GM19025 (cell line): ENCODE data around the gene EVA1C.
"Not testable (repeated sequence)": the region's sequence is repeated elsewhere in the genome, so short reads cannot be mapped to it uniquely, and the experiment has no call there.

Experiments
- ATAC-seq: cut with Tn5 transposase; IDR thresholded peaks from one replicate; pipeline ENCODE4 v1.9.1; 2021; ENCODE audit warnings: mild to moderate bottlenecking, low read depth, moderate library complexity; ENCODE audit not compliant: unreplicated experiment

EVA1C gene

GRCh38 chr21:32389337-32390015 is 23.0 kb upstream of the EVA1C start:
- no peak for ATAC-seq

- ATAC-seq = not testable (repeated sequence)
Measured at GRCh38 chr21:32390537-32391224, 21.8 kb upstream of the EVA1C start.

GRCh38 chr21:32391755-32392154 is 20.8 kb upstream of the EVA1C start:
- ATAC-seq = no peak

GRCh38 chr21:32392299-32392879 is 20.1 kb upstream of the EVA1C start:
- ATAC-seq = peak; percentile 44

GRCh38 chr21:32392880-32393676 is 19.4 kb upstream of the EVA1C start, which contains the start of gene URB1:
Gene URB1 (minus strand): TSS chr21:32393012. CDS start chr21:32392910, 102 bp downstream.
- ATAC-seq = peak; percentile 98

GRCh38 chr21:32393677-32394001 is 18.9 kb upstream of the EVA1C start:
- ATAC-seq = no peak

- ATAC-seq = no peak
Measured at GRCh38 chr21:32403201-32403777, 9.2 kb upstream of the EVA1C start.

- ATAC-seq = no peak
Measured at GRCh38 chr21:32406405-32406804, 6.1 kb upstream of the EVA1C start.

GRCh38 chr21:32410291-32410690 is 2.2 kb upstream of the EVA1C start:
- no peak for ATAC-seq

- no peak for ATAC-seq
Measured at GRCh38 chr21:32410916-32411315, 1.6 kb upstream of the EVA1C start.

GRCh38 chr21:32411350-32412161 is 950 bp upstream of the EVA1C start:
- no peak for ATAC-seq

GRCh38 chr21:32413015-32413504 is 554 bp downstream of the EVA1C start:
- no peak for ATAC-seq

- no peak for ATAC-seq
Measured at GRCh38 chr21:32413697-32414578, 1.4 kb downstream of the EVA1C start.

GRCh38 chr21:32414579-32415358 is 2.3 kb downstream of the EVA1C start:
- ATAC-seq = no peak

GRCh38 chr21:32415451-32416398 is 3.2 kb downstream of the EVA1C start:
- ATAC-seq = no peak

GRCh38 chr21:32418146-32418545 is 5.6 kb downstream of the EVA1C start:
- ATAC-seq = no peak

GRCh38 chr21:32422064-32422463 is 9.6 kb downstream of the EVA1C start:
- no peak for ATAC-seq
